Pancreas (tissue), 10 donors: Measurements from ENCODE around the gene DPYSL3. TPM values are rescaled to one million over a fixed set of nuclear protein-coding genes. Genes with fewer than 3 reads are reported as not detected.

ENCODE experiments used
- ATAC-seq, 4 donors: fragments of 200-7000 bp; cut with Tn5 transposase; one replicate each; pipeline versions ENCODE4 v1.8.0 to v1.9.1; 2020; ENCODE audit warnings: mild to moderate bottlenecking in 4 of 4, moderate library complexity in 4 of 4
- DNase-seq, 6 donors: peaks; one replicate each; pipeline ENCODE4 v3.0.0-alpha.2; 2020
- FAIRE-seq: peaks from 2 replicates; lab custom pipeline; 2012; peaks lifted over from hg19 to GRCh38; lab: Jason Lieb, UNC
- H3K27ac ChIP-seq, 4 donors: fragments of 200-600 bp; sonication (generic); 1 replicate in 3 of 4; 2 replicates in 1 of 4; pipeline versions ENCODE4 v1.5.0 to v1.8.0; 2020
- H3K27me3 ChIP-seq, 4 donors: fragments of 200-600 bp; one replicate each; pipeline ENCODE4 v1.8.0; 2021
- H3K36me3 ChIP-seq, 3 donors: fragments of 200-600 bp; sonication (generic) in 1 of 3; one replicate each; pipeline versions ENCODE4 v1.5.0 to v1.8.0; 2020 to 2021
- H3K4me1 ChIP-seq, 3 donors: fragments of 200-600 bp; one replicate each; pipeline ENCODE4 v1.8.0; 2021
- H3K4me3 ChIP-seq, 4 donors: fragments of 200-600 bp; sonication (generic) in 2 of 4; one replicate each; pipeline versions ENCODE4 v1.5.0 to v1.8.0; 2020 to 2021
- H3K9me3 ChIP-seq, 4 donors: fragments of 200-600 bp; one replicate each; pipeline ENCODE4 v1.8.0; 2021
- CTCF ChIP-seq, 4 donors: fragments of 200-600 bp; sonication (generic) in 3 of 4; IDR thresholded peaks; one replicate each; pipeline versions ENCODE4 v1.5.0 to v1.8.0; 2021; ENCODE audit warnings: antibody characterized with exemption in 4 of 4
- WGBS, 2 donors: extraction: QIAGEN DNeasy Blood & Tissue Kit; methylation state at CpG; one replicate each; pipeline ENCODE4 v1.1.7; 2013; 5-methylcytosine and 5-hydroxymethylcytosine counted together
- intact Hi-C, 3 donors: fragments of 100-400 bp; cut with DNase I; formaldehyde crosslinking; loops; one replicate each; pipeline versions ENCODE4 v1.11.1 to v1.14.2; 2022
- polyA plus RNA-seq, 2 donors: library from polyadenylated mRNA; stranded (reverse); fragments of 200-250 nt; gene quantifications; one replicate each; pipeline ENCODE4 v1.2.3, GENCODE V29; 2013
- total RNA-seq, 6 donors: library from RNA; stranded (reverse); fragmentation: NEBNext Ultra II Directional in 4 of 6; extraction: Animal tissue kit (Norgen Biotek cat#: 25700) in 4 of 6; gene quantifications; one replicate each; pipeline versions ENCODE4 v1.2.1 to v1.2.4, GENCODE V29; 2021 to 2023
- donor health status: healthy with polysubstance abuse.
- donor health status: DM: no; HTN: no; CAD: no; lungs with moderate emphysema.
- donor health status: DM: no; HTN: no; CAD: no.
- donor health status: control.
- donor health status: control.
- donor health status: Bipolar disorder and iron deficiency.
- donor health status: DM: yes; HTN: yes; CAD: no.
- donor health status: DM: no; HTN: no; CAD: no.
- donor health status: DM: no; HTN: no; CAD: no.
- donor health status: DM: yes; HTN: yes; CAD: no.

DPYSL3 gene
- total and polyA plus RNA-seq, 8 donors, result 1.7 to 18.4 (median 5.0) TPM

- ATAC-seq (no peak), DNase-seq (no peak), FAIRE-seq (no peak)
- H3K4me3 ChIP-seq, result no peak overlapping the region
- no peaks in the 10 kb centered on the region for H3K27me3 ChIP-seq
- 71 to 72% methylated on average over 3 of the region's 3 CpGs for WGBS, 2 donors
- H3K36me3 ChIP-seq, result no peaks in the 10 kb centered on the region
- H3K27ac ChIP-seq, result no peak overlapping the region
- intact Hi-C loops, result no loop called here
- no peak for TF ChIP-seq CTCF (IDR thresholded peaks at IDR 0.05)
- no peaks in the 10 kb centered on the region for H3K9me3 ChIP-seq
- no peaks in the 10 kb centered on the region for H3K4me1 ChIP-seq
These were observed 83.1 kb downstream of the DPYSL3 start for GRCh38 chr5:147426640-147427327.

GRCh38 chr5:147418613-147419012, 91.3 kb downstream of the DPYSL3 start:
- TF ChIP-seq CTCF (IDR thresholded peaks at IDR 0.05), result no peak
- H3K27me3 ChIP-seq, result no peaks in the 10 kb centered on the region
- H3K4me1 ChIP-seq, result peaks cover 0 to 6% (median 0%) of the 10 kb centered on the region in 3 donors
- WGBS, 2 donors, result 73 to 86% methylated on average over 2 of the region's 2 CpGs
- no peak overlapping the region for H3K27ac ChIP-seq
- no peak for DNase-seq
- no peak overlapping the region for H3K4me3 ChIP-seq
- H3K36me3 ChIP-seq, result no peaks in the 10 kb centered on the region
- intact Hi-C loops, result no loop called here
- no peak for FAIRE-seq
- ATAC-seq, result no peak
- no peaks in the 10 kb centered on the region for H3K9me3 ChIP-seq

GRCh38 chr5:147417135-147417813, 92.6 kb downstream of the DPYSL3 start:
- Histone ChIP-seq H3K27ac (no peak overlapping the region), H3K27me3 (no peaks in the 10 kb centered on the region), H3K4me1 (peaks cover 0 to 6% (median 0%) of the 10 kb centered on the region in 3 donors), H3K9me3 (no peaks in the 10 kb centered on the region), H3K36me3 (no peaks in the 10 kb centered on the region), H3K4me3 (no peak overlapping the region)
- 19 to 23% methylated on average over 5 of the region's 5 CpGs for WGBS, 2 donors
- peak; percentile 40 to 88 (median 78) for ATAC-seq
- peak in 4 of 6 donors; percentile 33 to 70 (median 39) for DNase-seq
- TF ChIP-seq CTCF (IDR thresholded peaks at IDR 0.05), result no peak
- no peak for FAIRE-seq
- intact Hi-C loops, result no loop called here

GRCh38 chr5:147415651-147416050, 94.2 kb downstream of the DPYSL3 start:
- H3K27me3 ChIP-seq, result no peaks in the 10 kb centered on the region
- FAIRE-seq (no peak), DNase-seq (no peak), ATAC-seq (no peak)
- intact Hi-C loops, result no loop called here
- 82 to 84% methylated on average over 3 of the region's 3 CpGs for WGBS, 2 donors
- no peaks in the 10 kb centered on the region for H3K36me3 ChIP-seq
- TF ChIP-seq CTCF (IDR thresholded peaks at IDR 0.05), result no peak
- no peaks in the 10 kb centered on the region for H3K9me3 ChIP-seq
- H3K4me3 ChIP-seq, result no peak overlapping the region
- no peak overlapping the region for H3K27ac ChIP-seq
- peaks cover 0 to 6% (median 0%) of the 10 kb centered on the region in 3 donors for H3K4me1 ChIP-seq

GRCh38 chr5:147413266-147413665, 96.6 kb downstream of the DPYSL3 start:
- H3K4me3 ChIP-seq, result no peak overlapping the region
- no peaks in the 10 kb centered on the region for H3K9me3 ChIP-seq
- no peaks in the 10 kb centered on the region for H3K36me3 ChIP-seq
- WGBS, 2 donors, result 73 to 80% methylated on average over 3 of the region's 3 CpGs
- ATAC-seq (no peak), DNase-seq (no peak), FAIRE-seq (no peak)
- no peaks in the 10 kb centered on the region for H3K27me3 ChIP-seq
- H3K4me1 ChIP-seq, result peaks cover 0 to 6% (median 0%) of the 10 kb centered on the region in 3 donors
- intact Hi-C loops, result no loop called here
- no peak overlapping the region for H3K27ac ChIP-seq
- no peak for TF ChIP-seq CTCF (IDR thresholded peaks at IDR 0.05)
